HepG2 (cell line): Measurements from ENCODE around the gene CRYZL1. TPM values are rescaled to one million over a fixed set of nuclear protein-coding genes. Genes with fewer than 3 reads are reported as not detected.

Experiments
- ATAC-seq: fragments of 200-7000 bp; cut with Tn5 transposase; 3 replicates; pipeline ENCODE4 v1.9.1; 2020; ENCODE audit warnings: mild to moderate bottlenecking, moderate library complexity
- BruUV-seq: library from RNA; stranded (reverse); fragments of 400-500 nt; replicated peaks from 2 replicates; lab custom pipeline; 2021; lab: Mats Ljungman, UMichigan
- CTCF ChIA-PET: fragments of 300-600 bp; formaldehyde crosslinking; extraction: SDS; loops from one replicate; lab custom pipeline; 2021; ENCODE audit warnings: low total read pairs, inconsistent platforms, low intra/inter-chr PET ratio; lab: Yijun Ruan, JAX
- POLR2A ChIA-PET: fragments of 350-600 bp; sonication (Branson Sonifier 250); formaldehyde crosslinking; loops from one replicate; lab custom pipeline; 2020; ENCODE audit warnings: antibody characterized with exemption, inconsistent platforms; lab: Yijun Ruan, JAX
- DNase-seq: peaks from one replicate; pipeline ENCODE4 v3.0.0-alpha.2; 2015; ENCODE audit warnings: low spot score
- FAIRE-seq: peaks from 3 replicates; lab custom pipeline; 2011; peaks lifted over from hg19 to GRCh38; lab: Jason Lieb, UNC
- H2AFZ ChIP-seq: one replicate; pipeline ENCODE4 v1.6.1; 2011; ENCODE audit warnings: low read length, inconsistent platforms
- H3K27ac ChIP-seq: fragments of 300-600 bp; 3 replicates; pipeline ENCODE4 v1.8.0; 2011; ENCODE audit warnings: mixed run types, mild to moderate bottlenecking, mixed read lengths, low read length, inconsistent platforms; ENCODE audit not compliant: insufficient read depth; ENCODE audit errors: extremely low read length
- H3K27me3 ChIP-seq, 2 experiments: fragments of 200-600 bp in 1 of 2; 2 replicates in 1 of 2; 3 replicates in 1 of 2; pipeline versions ENCODE4 v1.6.0 to v1.8.0; 2011; ENCODE audit warnings: low read length in 2 of 2, mild to moderate bottlenecking in 2 of 2, moderate library complexity in 2 of 2, inconsistent platforms in 1 of 2; ENCODE audit not compliant: insufficient read depth in 2 of 2, control insufficient read depth in 1 of 2
- H3K36me3 ChIP-seq, 2 experiments: fragments of 200-600 bp in 1 of 2; replicated peaks in 1 of 2; 2 replicates in 1 of 2; 3 replicates in 1 of 2; pipeline versions ENCODE4 v1.5.1 to v1.8.0; 2011; ENCODE audit warnings: low read length in 2 of 2, inconsistent platforms in 1 of 2; ENCODE audit not compliant: insufficient read depth in 2 of 2, control insufficient read depth in 1 of 2
- H3K4me1 ChIP-seq: 2 replicates; pipeline ENCODE4 v1.5.1; 2012; ENCODE audit warnings: low read length, inconsistent platforms; ENCODE audit not compliant: insufficient read depth
- H3K4me2 ChIP-seq: 2 replicates; pipeline ENCODE4 v1.6.0; 2011; ENCODE audit warnings: low read depth, low read length, inconsistent platforms
- H3K4me3 ChIP-seq, 3 experiments: fragments of 200-600 bp in 1 of 3; sonication (generic), shearing (Covaris generic) in 1 of 3; replicated peaks in 1 of 3; 2 replicates each; pipeline ENCODE4 v1.5.1; 2011 to 2016; ENCODE audit warnings: low read length in 3 of 3, inconsistent platforms in 2 of 3, low read depth in 2 of 3, mild to moderate bottlenecking in 2 of 3, control low read depth in 1 of 3, mixed read lengths in 1 of 3; ENCODE audit not compliant: insufficient read depth in 1 of 3
- H3K79me2 ChIP-seq: one replicate; pipeline ENCODE4 v1.6.1; 2011; ENCODE audit warnings: low read length, inconsistent platforms; ENCODE audit not compliant: insufficient read depth
- H3K9ac ChIP-seq: 2 replicates; pipeline ENCODE4 v1.6.0; 2011; ENCODE audit warnings: mild to moderate bottlenecking, low read depth, low read length, inconsistent platforms; ENCODE audit not compliant: insufficient read depth
- H3K9me3 ChIP-seq: 2 replicates; pipeline ENCODE4 v1.5.1; 2012; ENCODE audit warnings: mild to moderate bottlenecking, low read length
- H4K20me1 ChIP-seq: 2 replicates; pipeline ENCODE4 v1.6.0; 2011; ENCODE audit warnings: inconsistent platforms, mild to moderate bottlenecking, low read length, moderate library complexity; ENCODE audit not compliant: insufficient read depth
- ATF7 ChIP-seq, 2 experiments: fragments of 450-650 bp in 1 of 2; sonication (generic) in 1 of 2; formaldehyde crosslinking in 1 of 2; IDR thresholded peaks; 2 replicates each; pipeline versions ENCODE4 v1.4.0 to v1.6.1; 2016 to 2020; ENCODE audit warnings: antibody characterized with exemption in 1 of 2, mild to moderate bottlenecking in 1 of 2, missing genetic modification reagents in 1 of 2
- BCL6 ChIP-seq: IDR thresholded peaks from 2 replicates; pipeline ENCODE4 v1.6.1; 2016; ENCODE audit warnings: missing genetic modification reagents, missing compliant biosample characterization
- CEBPB ChIP-seq: IDR thresholded peaks from 2 replicates; pipeline ENCODE4 v1.6.1; 2011; ENCODE audit warnings: low read depth, low read length, improper control_type of control experiment, borderline replicate concordance
- HDAC2 ChIP-seq: sonication (generic); formaldehyde crosslinking; IDR thresholded peaks from 2 replicates; pipeline ENCODE4 v1.4.0; 2020; ENCODE audit warnings: missing genetic modification reagents
- PHF8 ChIP-seq: sonication (generic); formaldehyde crosslinking; IDR thresholded peaks from 2 replicates; pipeline ENCODE4 v1.5.0; 2020; ENCODE audit warnings: missing genetic modification reagents
- STAT6 ChIP-seq: sonication (generic); formaldehyde crosslinking; IDR thresholded peaks from 2 replicates; pipeline ENCODE4 v1.4.0; 2020; ENCODE audit warnings: missing genetic modification reagents, mild to moderate bottlenecking, borderline replicate concordance
- ZMYM2 ChIP-seq: sonication (generic); formaldehyde crosslinking; IDR thresholded peaks from 2 replicates; pipeline ENCODE4 v1.8.0; 2022; ENCODE audit warnings: mild to moderate bottlenecking, missing genetic modification reagents
- WGBS: methylation state at CpG from one replicate; pipeline ENCODE4 v1.1.6; 2017; ENCODE audit warnings: low lambda C conversion rate; 5-methylcytosine and 5-hydroxymethylcytosine counted together
- in situ Hi-C: cut with HindIII; loops from 2 replicates; pipeline ENCODE4 v1.10.0; 2017; ENCODE audit warnings: low pct_unique_long_range_greater_than_20kb; ENCODE audit not compliant: extremely low pct_ligation_motif_present
- intact Hi-C: fragments of 100-400 bp; cut with micrococcal nuclease; formaldehyde crosslinking; loops from one replicate; pipeline ENCODE4 v1.10.0; 2022; ENCODE audit not compliant: unreplicated experiment
- polyA plus RNA-seq, 8 experiments: library from polyadenylated mRNA; depleted of rRNA in 3 of 8; stranded (reverse) in 7 of 8; unstranded in 1 of 8; fragments of >200 nt; fragmentation: Illumina TruSeq in 4 of 8; extraction: Trizol in 4 of 8; gene quantifications; 2 replicates each; pipeline versions ENCODE4 v1.2.1 to v1.2.3, GENCODE V29; 2011 to 2016; ENCODE audit warnings: low read depth in 4 of 8, missing spikeins in 1 of 8, mixed read lengths in 1 of 8; ENCODE audit not compliant: insufficient read depth in 1 of 8
- total RNA-seq, 5 experiments: library from RNA; depleted of rRNA; stranded (reverse); fragments of >200 nt; fragmentation: Illumina TruSeq; extraction: Trizol; gene quantifications; 2 replicates each; pipeline ENCODE4 v1.2.3, GENCODE V29; 2016; ENCODE audit warnings: low read depth in 1 of 5
- TF ChIP-seq, protein P1 (sequence below): sonication (generic); formaldehyde crosslinking; IDR thresholded peaks from 2 replicates; pipeline ENCODE4 v1.4.0; 2020; ENCODE audit warnings: missing genetic modification reagents; ENCODE audit errors: not compliant biosample characterization
- TF ChIP-seq, protein P2 (sequence below): sonication (generic); formaldehyde crosslinking; conservative IDR thresholded peaks from 2 replicates; pipeline ENCODE4 v1.8.0; 2022; ENCODE audit warnings: low read depth, missing genetic modification reagents
- TF ChIP-seq, protein P3 (sequence below): IDR thresholded peaks from 2 replicates; pipeline ENCODE4 v1.6.1; 2016; ENCODE audit warnings: low read depth, borderline replicate concordance

Gene CRYZL1
- total and polyA plus RNA-seq, 2 of the 13 experiments (the other 11 are each of a cell fraction or from before 2014, with no cell fraction given) = 20.3 to 27.7 TPM

DNA sequence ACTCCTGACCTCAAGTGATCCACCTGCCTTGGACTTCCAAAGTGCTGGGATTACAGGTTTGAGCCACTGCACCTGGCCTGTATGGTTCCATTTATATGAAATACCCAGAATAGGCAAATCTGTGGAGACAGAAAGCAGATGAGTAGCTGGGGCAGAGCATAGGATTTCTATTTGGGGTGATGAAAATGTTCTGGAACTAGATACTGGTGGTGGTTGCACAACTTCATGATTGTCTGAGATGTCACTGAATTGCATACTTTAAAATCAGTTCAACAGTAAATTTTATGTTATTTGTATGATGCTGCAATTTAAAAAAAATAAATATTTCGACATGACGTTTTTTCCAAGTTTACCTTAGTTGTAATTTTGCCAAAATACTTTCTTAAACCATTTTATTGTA lies 24.6 kb upstream of the CRYZL1 start:
- no peaks in the 10 kb centered on the region for H3K36me3 ChIP-seq
- H3K9ac ChIP-seq = no peak overlapping the region
- ATAC-seq (no peak), FAIRE-seq (no peak), DNase-seq (no peak)
- H3K79me2 ChIP-seq = peaks cover 39% of the 10 kb centered on the region
- CTCF ChIA-PET = no interaction called here
- no peaks in the 10 kb centered on the region for H3K9me3 ChIP-seq
- H2AFZ ChIP-seq = no peak overlapping the region
- WGBS = 93% methylated on average over 2 of the region's 2 CpGs
- no peak overlapping the region for H3K4me2 ChIP-seq
- no peak overlapping the region for H3K4me3 ChIP-seq
- no peak overlapping the region for H3K27ac ChIP-seq
- intact Hi-C loops (no loop called here), in situ Hi-C loops (no loop called here)
- TF ChIP-seq, protein P1, sequence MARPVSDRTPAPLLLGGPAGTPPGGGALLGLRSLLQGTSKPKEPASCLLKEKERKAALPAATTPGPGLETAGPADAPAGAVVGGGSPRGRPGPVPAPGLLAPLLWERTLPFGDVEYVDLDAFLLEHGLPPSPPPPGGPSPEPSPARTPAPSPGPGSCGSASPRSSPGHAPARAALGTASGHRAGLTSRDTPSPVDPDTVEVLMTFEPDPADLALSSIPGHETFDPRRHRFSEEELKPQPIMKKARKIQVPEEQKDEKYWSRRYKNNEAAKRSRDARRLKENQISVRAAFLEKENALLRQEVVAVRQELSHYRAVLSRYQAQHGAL (CRISPR knock-in tag) = no peak
- 0 out of 2 replicates have a peak, but pooled peaks have one; percentile 4 for TF ChIP-seq CEBPB
- H3K4me1 ChIP-seq = peaks cover 15% of the 10 kb centered on the region
- BruUV-seq = no TSS peak
- no peaks in the 10 kb centered on the region for H4K20me1 ChIP-seq
- H3K27me3 ChIP-seq = no peaks in the 10 kb centered on the region
- POLR2A ChIA-PET = no interaction called here

GRCh38 chr21:33664135-33664534 lies 22.6 kb upstream of the CRYZL1 start:
- Histone ChIP-seq H3K4me3 (no peak overlapping the region), H3K9me3 (peaks cover 4% of the 10 kb centered on the region; the same call in 1 of the 2 replicates), H3K36me3 (no peaks in the 10 kb centered on the region; a peak in 1 of 5 replicates), H4K20me1 (no peaks in the 10 kb centered on the region), H3K4me1 (peaks cover 15% of the 10 kb centered on the region), H3K4me2 (no peak overlapping the region), H3K9ac (no peak overlapping the region), H2AFZ (no peak overlapping the region), H3K79me2 (peaks cover 46% of the 10 kb centered on the region), H3K27me3 (no peaks in the 10 kb centered on the region), H3K27ac (no peak overlapping the region)
- ChIA-PET CTCF (no interaction called here), POLR2A (no interaction called here)
- intact Hi-C loops (no loop called here), in situ Hi-C loops (no loop called here)
- no TSS peak for BruUV-seq
- FAIRE-seq (no peak), DNase-seq (no peak), ATAC-seq (no peak)
- WGBS = 100% methylated on average over 3 of the region's 3 CpGs
- TF ChIP-seq STAT6 (CRISPR knock-in tag) (no peak), ATF7 (IDR thresholded peaks at IDR 0.05) (no peak), ATF7 (CRISPR knock-in tag; IDR thresholded peaks at IDR 0.05) (no peak), PHF8 (CRISPR knock-in tag) (no peak), ZMYM2 (CRISPR knock-in tag) (no peak), HDAC2 (CRISPR knock-in tag) (no peak), BCL6 (CRISPR knock-in tag) (no peak)
- TF ChIP-seq, protein P2, sequence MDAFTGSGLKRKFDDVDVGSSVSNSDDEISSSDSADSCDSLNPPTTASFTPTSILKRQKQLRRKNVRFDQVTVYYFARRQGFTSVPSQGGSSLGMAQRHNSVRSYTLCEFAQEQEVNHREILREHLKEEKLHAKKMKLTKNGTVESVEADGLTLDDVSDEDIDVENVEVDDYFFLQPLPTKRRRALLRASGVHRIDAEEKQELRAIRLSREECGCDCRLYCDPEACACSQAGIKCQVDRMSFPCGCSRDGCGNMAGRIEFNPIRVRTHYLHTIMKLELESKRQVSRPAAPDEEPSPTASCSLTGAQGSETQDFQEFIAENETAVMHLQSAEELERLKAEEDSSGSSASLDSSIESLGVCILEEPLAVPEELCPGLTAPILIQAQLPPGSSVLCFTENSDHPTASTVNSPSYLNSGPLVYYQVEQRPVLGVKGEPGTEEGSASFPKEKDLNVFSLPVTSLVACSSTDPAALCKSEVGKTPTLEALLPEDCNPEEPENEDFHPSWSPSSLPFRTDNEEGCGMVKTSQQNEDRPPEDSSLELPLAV (CRISPR knock-in tag) = no peak
- TF ChIP-seq, protein P3, sequence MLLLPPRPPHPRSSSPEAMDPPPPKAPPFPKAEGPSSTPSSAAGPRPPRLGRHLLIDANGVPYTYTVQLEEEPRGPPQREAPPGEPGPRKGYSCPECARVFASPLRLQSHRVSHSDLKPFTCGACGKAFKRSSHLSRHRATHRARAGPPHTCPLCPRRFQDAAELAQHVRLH (CRISPR knock-in tag) = no peak
